HepG2 (cell line): ENCODE results near the gene DISP2. TPM values are rescaled to one million over a fixed set of nuclear protein-coding genes. Genes with fewer than 3 reads are reported as not detected.

ENCODE experiments used
- CCDC6 ChIP-seq: sonication (generic); formaldehyde crosslinking; IDR thresholded peaks from 2 replicates; pipeline ENCODE4 v1.8.1; 2022; ENCODE audit warnings: mild to moderate bottlenecking, missing genetic modification reagents, moderate library complexity
- ETV5 ChIP-seq: IDR thresholded peaks from 2 replicates; pipeline ENCODE4 v1.6.1; 2018; ENCODE audit warnings: missing biosample characterization, missing genetic modification reagents, inconsistent platforms, borderline replicate concordance
- MED13 ChIP-seq: sonication (generic); formaldehyde crosslinking; IDR thresholded peaks from 2 replicates; pipeline ENCODE4 v1.5.0; 2020; ENCODE audit warnings: missing genetic modification reagents
- SNAI1 ChIP-seq: sonication (generic); formaldehyde crosslinking; IDR thresholded peaks from 2 replicates; pipeline ENCODE4 v1.5.0; 2020; ENCODE audit warnings: mild to moderate bottlenecking, missing genetic modification reagents, borderline replicate concordance
- ZEB1 ChIP-seq: IDR thresholded peaks from 2 replicates; pipeline ENCODE4 v1.6.1; 2012; ENCODE audit warnings: mild to moderate bottlenecking, low read depth, inconsistent platforms; ENCODE audit not compliant: insufficient replicate concordance
- ZNF329 ChIP-seq: sonication (generic); formaldehyde crosslinking; IDR thresholded peaks from 2 replicates; pipeline ENCODE4 v1.9.0; 2021; ENCODE audit warnings: low read depth, mild to moderate bottlenecking, missing genetic modification reagents
- ZNF335 ChIP-seq: sonication (generic); formaldehyde crosslinking; IDR thresholded peaks from 2 replicates; pipeline ENCODE4 v1.4.0; 2020; ENCODE audit warnings: missing genetic modification reagents
- ZNF350 ChIP-seq: sonication (generic); formaldehyde crosslinking; IDR thresholded peaks from 2 replicates; pipeline ENCODE4 v1.4.0; 2020; ENCODE audit warnings: mild to moderate bottlenecking, low read depth, missing genetic modification reagents, borderline replicate concordance
- ZNF724P ChIP-seq: sonication (generic); formaldehyde crosslinking; IDR thresholded peaks from 2 replicates; pipeline ENCODE4 v1.8.0; 2022; ENCODE audit warnings: missing genetic modification reagents, borderline replicate concordance
- polyA plus RNA-seq, 8 experiments: library from polyadenylated mRNA; depleted of rRNA in 3 of 8; stranded (reverse) in 7 of 8; unstranded in 1 of 8; fragments of >200 nt; fragmentation: Illumina TruSeq in 4 of 8; extraction: Trizol in 4 of 8; gene quantifications; 2 replicates each; pipeline versions ENCODE4 v1.2.1 to v1.2.3, GENCODE V29; 2011 to 2016; ENCODE audit warnings: low read depth in 4 of 8, missing spikeins in 1 of 8, mixed read lengths in 1 of 8; ENCODE audit not compliant: insufficient read depth in 1 of 8
- total RNA-seq, 5 experiments: library from RNA; depleted of rRNA; stranded (reverse); fragments of >200 nt; fragmentation: Illumina TruSeq; extraction: Trizol; gene quantifications; 2 replicates each; pipeline ENCODE4 v1.2.3, GENCODE V29; 2016; ENCODE audit warnings: low read depth in 1 of 5
- TF ChIP-seq, protein P1 (sequence below): IDR thresholded peaks from 2 replicates; pipeline ENCODE4 v1.6.1; 2016; ENCODE audit warnings: missing compliant biosample characterization, missing genetic modification reagents, borderline replicate concordance
- TF ChIP-seq, protein P2 (sequence below): IDR thresholded peaks from 2 replicates; pipeline ENCODE4 v1.6.1; 2012; ENCODE audit warnings: low read depth, low read length, improper control_type of control experiment
- TF ChIP-seq, protein P3 (sequence below): sonication (generic); formaldehyde crosslinking; IDR thresholded peaks from 2 replicates; pipeline ENCODE4 v1.8.1; 2023; ENCODE audit warnings: mild to moderate bottlenecking, missing genetic modification reagents
- TF ChIP-seq, protein P4 (sequence below): sonication (generic); formaldehyde crosslinking; IDR thresholded peaks from 2 replicates; pipeline ENCODE4 v1.4.0; 2020; ENCODE audit warnings: missing genetic modification reagents
- TF ChIP-seq, protein P5 (sequence below): IDR thresholded peaks from 2 replicates; pipeline ENCODE4 v1.6.1; 2012; ENCODE audit warnings: inconsistent platforms
- TF ChIP-seq, protein P6 (sequence below): sonication (generic); formaldehyde crosslinking; IDR thresholded peaks from 2 replicates; pipeline ENCODE4 v1.8.0; 2022; ENCODE audit warnings: mild to moderate bottlenecking, missing genetic modification reagents; ENCODE audit not compliant: insufficient replicate concordance

Gene DISP2
- total and polyA plus RNA-seq, 2 of the 13 experiments (the other 11 are each of a cell fraction or from before 2014, with no cell fraction given) = 0.09 to 0.32 TPM

DNA sequence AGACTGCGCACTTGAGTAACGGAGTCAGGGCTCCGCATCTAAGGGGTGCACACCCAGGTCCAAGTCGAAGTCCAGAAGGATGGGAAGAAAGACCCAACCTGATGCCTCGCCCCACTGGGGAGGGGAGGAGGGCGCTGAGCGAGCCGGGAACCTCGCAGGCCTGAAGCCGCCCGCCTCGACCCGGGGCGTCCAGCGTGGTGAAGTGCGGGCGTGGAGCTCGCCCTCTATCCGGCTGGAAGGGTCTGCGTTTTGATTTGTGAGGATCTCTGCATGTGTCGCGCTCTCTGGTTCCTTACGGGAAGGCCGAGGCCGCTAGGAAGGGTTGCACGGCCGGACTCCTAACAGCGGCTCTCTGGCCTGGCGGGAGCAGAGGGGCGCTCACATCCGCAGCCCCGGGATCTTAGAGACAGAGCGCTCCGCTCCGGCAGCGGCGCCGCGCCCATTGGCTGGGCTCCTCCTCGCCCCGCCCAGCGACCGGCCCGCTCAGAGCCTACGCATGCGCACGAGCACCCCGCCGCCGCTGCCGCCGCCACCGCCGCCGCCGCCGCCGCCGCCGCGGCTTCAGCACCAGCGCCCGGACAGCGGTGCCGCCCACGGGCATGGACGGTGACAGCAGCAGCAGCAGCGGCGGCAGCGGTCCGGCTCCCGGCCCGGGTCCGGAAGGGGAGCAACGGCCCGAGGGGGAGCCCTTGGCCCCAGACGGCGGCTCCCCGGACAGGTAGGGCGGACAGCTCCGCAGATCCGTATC is at the start of gene DISP2 (continued):
- peak; percentile 36; the same call in 1 of the 2 replicates for TF ChIP-seq ETV5 (CRISPR knock-in tag)
- TF ChIP-seq, protein P1, sequence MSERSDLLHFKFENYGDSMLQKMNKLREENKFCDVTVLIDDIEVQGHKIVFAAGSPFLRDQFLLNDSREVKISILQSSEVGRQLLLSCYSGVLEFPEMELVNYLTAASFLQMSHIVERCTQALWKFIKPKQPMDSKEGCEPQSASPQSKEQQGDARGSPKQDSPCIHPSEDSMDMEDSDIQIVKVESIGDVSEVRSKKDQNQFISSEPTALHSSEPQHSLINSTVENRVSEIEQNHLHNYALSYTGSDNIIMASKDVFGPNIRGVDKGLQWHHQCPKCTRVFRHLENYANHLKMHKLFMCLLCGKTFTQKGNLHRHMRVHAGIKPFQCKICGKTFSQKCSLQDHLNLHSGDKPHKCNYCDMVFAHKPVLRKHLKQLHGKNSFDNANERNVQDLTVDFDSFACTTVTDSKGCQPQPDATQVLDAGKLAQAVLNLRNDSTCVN (CRISPR knock-in tag) = 0 out of 2 replicates have a peak, but pooled peaks have one; percentile 19
- TF ChIP-seq, protein P2, sequence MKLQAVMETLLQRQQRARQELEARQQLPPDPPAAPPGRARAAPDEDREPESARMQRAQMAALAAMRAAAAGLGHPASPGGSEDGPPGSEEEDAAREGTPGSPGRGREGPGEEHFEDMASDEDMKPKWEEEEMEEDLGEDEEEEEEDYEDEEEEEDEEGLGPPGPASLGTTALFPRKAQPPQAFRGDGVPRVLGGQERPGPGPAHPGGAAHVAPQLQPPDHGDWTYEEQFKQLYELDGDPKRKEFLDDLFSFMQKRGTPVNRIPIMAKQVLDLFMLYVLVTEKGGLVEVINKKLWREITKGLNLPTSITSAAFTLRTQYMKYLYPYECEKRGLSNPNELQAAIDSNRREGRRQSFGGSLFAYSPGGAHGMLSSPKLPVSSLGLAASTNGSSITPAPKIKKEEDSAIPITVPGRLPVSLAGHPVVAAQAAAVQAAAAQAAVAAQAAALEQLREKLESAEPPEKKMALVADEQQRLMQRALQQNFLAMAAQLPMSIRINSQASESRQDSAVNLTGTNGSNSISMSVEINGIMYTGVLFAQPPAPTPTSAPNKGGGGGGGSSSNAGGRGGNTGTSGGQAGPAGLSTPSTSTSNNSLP = no peak
- TF ChIP-seq ZNF350 = no peak; the same call in 1 of the 2 replicates
- TF ChIP-seq ZNF335 (CRISPR knock-in tag) = no peak
- TF ChIP-seq, protein P3, sequence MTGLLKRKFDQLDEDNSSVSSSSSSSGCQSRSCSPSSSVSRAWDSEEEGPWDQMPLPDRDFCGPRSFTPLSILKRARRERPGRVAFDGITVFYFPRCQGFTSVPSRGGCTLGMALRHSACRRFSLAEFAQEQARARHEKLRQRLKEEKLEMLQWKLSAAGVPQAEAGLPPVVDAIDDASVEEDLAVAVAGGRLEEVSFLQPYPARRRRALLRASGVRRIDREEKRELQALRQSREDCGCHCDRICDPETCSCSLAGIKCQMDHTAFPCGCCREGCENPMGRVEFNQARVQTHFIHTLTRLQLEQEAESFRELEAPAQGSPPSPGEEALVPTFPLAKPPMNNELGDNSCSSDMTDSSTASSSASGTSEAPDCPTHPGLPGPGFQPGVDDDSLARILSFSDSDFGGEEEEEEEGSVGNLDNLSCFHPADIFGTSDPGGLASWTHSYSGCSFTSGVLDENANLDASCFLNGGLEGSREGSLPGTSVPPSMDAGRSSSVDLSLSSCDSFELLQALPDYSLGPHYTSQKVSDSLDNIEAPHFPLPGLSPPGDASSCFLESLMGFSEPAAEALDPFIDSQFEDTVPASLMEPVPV (CRISPR knock-in tag) = 0 out of 2 replicates have a peak, but pooled peaks have one; percentile 27
- no peak for TF ChIP-seq ZNF724P (CRISPR knock-in tag)
- no peak for TF ChIP-seq ZEB1
- TF ChIP-seq MED13 = no peak
- TF ChIP-seq, protein P4, sequence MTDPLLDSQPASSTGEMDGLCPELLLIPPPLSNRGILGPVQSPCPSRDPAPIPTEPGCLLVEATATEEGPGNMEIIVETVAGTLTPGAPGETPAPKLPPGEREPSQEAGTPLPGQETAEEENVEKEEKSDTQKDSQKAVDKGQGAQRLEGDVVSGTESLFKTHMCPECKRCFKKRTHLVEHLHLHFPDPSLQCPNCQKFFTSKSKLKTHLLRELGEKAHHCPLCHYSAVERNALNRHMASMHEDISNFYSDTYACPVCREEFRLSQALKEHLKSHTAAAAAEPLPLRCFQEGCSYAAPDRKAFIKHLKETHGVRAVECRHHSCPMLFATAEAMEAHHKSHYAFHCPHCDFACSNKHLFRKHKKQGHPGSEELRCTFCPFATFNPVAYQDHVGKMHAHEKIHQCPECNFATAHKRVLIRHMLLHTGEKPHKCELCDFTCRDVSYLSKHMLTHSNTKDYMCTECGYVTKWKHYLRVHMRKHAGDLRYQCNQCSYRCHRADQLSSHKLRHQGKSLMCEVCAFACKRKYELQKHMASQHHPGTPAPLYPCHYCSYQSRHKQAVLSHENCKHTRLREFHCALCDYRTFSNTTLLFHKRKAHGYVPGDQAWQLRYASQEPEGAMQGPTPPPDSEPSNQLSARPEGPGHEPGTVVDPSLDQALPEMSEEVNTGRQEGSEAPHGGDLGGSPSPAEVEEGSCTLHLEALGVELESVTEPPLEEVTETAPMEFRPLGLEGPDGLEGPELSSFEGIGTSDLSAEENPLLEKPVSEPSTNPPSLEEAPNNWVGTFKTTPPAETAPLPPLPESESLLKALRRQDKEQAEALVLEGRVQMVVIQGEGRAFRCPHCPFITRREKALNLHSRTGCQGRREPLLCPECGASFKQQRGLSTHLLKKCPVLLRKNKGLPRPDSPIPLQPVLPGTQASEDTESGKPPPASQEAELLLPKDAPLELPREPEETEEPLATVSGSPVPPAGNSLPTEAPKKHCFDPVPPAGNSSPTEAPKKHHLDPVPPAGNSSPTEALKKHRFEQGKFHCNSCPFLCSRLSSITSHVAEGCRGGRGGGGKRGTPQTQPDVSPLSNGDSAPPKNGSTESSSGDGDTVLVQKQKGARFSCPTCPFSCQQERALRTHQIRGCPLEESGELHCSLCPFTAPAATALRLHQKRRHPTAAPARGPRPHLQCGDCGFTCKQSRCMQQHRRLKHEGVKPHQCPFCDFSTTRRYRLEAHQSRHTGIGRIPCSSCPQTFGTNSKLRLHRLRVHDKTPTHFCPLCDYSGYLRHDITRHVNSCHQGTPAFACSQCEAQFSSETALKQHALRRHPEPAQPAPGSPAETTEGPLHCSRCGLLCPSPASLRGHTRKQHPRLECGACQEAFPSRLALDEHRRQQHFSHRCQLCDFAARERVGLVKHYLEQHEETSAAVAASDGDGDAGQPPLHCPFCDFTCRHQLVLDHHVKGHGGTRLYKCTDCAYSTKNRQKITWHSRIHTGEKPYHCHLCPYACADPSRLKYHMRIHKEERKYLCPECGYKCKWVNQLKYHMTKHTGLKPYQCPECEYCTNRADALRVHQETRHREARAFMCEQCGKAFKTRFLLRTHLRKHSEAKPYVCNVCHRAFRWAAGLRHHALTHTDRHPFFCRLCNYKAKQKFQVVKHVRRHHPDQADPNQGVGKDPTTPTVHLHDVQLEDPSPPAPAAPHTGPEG (CRISPR knock-in tag) = peak; percentile 65; the same call in 1 of the 2 replicates
- no peak for TF ChIP-seq CCDC6 (CRISPR knock-in tag)
- TF ChIP-seq ZNF329 (CRISPR knock-in tag) = no peak; the same call in 1 of the 2 replicates
- no peak for TF ChIP-seq SNAI1 (CRISPR knock-in tag)
- TF ChIP-seq, protein P5, sequence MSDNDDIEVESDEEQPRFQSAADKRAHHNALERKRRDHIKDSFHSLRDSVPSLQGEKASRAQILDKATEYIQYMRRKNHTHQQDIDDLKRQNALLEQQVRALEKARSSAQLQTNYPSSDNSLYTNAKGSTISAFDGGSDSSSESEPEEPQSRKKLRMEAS = peak; percentile 64
- TF ChIP-seq, protein P6, sequence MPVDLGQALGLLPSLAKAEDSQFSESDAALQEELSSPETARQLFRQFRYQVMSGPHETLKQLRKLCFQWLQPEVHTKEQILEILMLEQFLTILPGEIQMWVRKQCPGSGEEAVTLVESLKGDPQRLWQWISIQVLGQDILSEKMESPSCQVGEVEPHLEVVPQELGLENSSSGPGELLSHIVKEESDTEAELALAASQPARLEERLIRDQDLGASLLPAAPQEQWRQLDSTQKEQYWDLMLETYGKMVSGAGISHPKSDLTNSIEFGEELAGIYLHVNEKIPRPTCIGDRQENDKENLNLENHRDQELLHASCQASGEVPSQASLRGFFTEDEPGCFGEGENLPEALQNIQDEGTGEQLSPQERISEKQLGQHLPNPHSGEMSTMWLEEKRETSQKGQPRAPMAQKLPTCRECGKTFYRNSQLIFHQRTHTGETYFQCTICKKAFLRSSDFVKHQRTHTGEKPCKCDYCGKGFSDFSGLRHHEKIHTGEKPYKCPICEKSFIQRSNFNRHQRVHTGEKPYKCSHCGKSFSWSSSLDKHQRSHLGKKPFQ (CRISPR knock-in tag) = no peak
